IPS-20b (cell line): ENCODE measurements around the gene KCNIP4.

Experiments
- H3K27ac ChIP-seq: one replicate; pipeline ENCODE4 v1.5.1; 2013; ENCODE audit warnings: low read length
- H3K27me3 ChIP-seq: 2 replicates; pipeline ENCODE4 v1.6.1; 2013; ENCODE audit warnings: mild to moderate bottlenecking, low read length, inconsistent platforms; ENCODE audit not compliant: insufficient read depth
- H3K36me3 ChIP-seq: 2 replicates; pipeline ENCODE4 v1.6.1; 2013; ENCODE audit warnings: low read depth, mild to moderate bottlenecking, inconsistent platforms, low read length, moderate library complexity; ENCODE audit not compliant: insufficient read depth
- H3K4me1 ChIP-seq: 2 replicates; pipeline ENCODE4 v1.6.1; 2013; ENCODE audit warnings: mild to moderate bottlenecking, control low read depth, inconsistent platforms, low read length, moderate library complexity; ENCODE audit not compliant: insufficient read depth
- H3K4me3 ChIP-seq: 2 replicates; pipeline ENCODE4 v1.5.1; 2013; ENCODE audit warnings: mild to moderate bottlenecking, low read length, inconsistent platforms
- H3K9ac ChIP-seq: 2 replicates; pipeline ENCODE4 v1.6.1; 2013; ENCODE audit warnings: low read depth, mild to moderate bottlenecking, inconsistent platforms, low read length, moderate library complexity
- H3K9me3 ChIP-seq: 2 replicates; pipeline ENCODE4 v1.6.1; 2013; ENCODE audit warnings: mild to moderate bottlenecking, low read depth, low read length, inconsistent platforms; ENCODE audit not compliant: insufficient read depth

Gene KCNIP4

DNA sequence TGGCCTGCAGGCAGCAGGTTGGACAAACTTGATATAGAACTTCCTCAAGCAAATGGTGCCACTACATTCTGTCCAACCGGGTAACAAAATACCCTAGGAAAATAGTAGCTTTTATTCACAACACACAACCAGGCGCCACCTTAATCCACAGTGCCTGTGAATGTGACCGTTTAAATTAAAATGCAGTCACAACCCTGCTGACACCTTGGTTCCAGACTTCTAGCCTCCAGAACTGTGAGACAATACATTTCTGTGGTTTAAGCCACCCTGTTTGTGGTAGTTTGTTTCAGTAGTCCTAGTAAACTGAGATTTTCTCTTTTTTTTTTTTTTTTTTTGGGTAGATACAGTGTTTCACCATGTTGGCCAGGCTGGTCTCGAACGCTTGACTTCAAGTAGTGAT, 672.5 kb downstream of the KCNIP4 start:
- H3K4me1 ChIP-seq, result no peaks in the 10 kb centered on the region
- H3K27ac ChIP-seq, result no peak overlapping the region
- H3K27me3 ChIP-seq, result no peaks in the 10 kb centered on the region
- H3K9me3 ChIP-seq, result no peaks in the 10 kb centered on the region
- no peaks in the 10 kb centered on the region for H3K36me3 ChIP-seq
- no peak overlapping the region for H3K9ac ChIP-seq
- no peak overlapping the region for H3K4me3 ChIP-seq

DNA sequence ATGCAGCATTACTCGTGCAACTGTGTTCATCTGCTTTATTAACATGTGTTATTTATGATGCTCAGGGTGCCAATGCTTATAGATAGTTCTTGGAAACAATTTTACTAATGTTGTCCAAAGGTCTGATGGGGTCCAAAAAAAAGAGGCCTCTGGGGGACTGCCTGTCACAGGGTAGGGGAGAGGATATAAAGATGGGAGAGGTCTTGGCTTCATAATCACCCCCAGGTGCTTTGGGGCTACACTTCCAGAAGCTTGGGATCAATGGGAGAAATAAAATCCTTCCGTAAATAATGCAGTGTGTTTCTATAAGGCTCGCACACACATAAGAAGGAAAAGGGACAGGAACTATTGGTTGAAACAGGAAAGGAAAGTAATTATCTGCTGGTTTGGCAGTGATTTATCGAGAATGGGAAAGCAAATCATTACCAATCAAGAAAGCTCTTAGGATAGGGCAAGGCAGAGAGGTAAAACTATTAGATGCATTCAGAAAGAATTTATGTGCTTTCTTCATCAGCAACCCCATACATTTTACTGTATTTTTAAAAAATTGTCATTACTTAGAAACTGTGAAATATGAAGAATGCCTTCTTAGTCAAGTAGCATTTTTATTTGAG, 677.0 kb downstream of the KCNIP4 start:
- Histone ChIP-seq H3K36me3 (no peaks in the 10 kb centered on the region), H3K27me3 (no peaks in the 10 kb centered on the region), H3K4me3 (no peak overlapping the region), H3K27ac (no peak overlapping the region), H3K9ac (no peak overlapping the region), H3K4me1 (no peaks in the 10 kb centered on the region), H3K9me3 (no peaks in the 10 kb centered on the region)

DNA sequence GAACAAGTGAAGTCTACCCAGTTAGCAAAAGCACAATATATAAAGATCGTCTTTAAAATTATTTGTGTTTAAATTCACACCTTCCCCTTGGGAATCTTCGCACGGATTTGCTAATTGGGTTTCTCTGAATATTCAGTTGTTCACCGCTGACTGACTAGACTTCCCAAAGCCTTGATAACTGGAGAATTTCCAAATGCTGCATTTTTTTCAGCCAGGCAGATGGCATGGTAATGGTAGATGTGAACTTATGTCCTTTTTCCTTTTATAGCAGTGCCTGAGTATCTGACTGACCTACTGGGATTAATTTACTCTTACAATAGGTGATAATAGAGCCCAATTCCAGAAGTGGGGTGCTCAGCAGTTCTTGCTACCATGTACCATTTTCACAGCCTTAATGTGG, 700.2 kb downstream of the KCNIP4 start:
- H3K9me3 ChIP-seq, result no peaks in the 10 kb centered on the region
- H3K27me3 ChIP-seq, result no peaks in the 10 kb centered on the region
- H3K36me3 ChIP-seq, result no peaks in the 10 kb centered on the region
- no peaks in the 10 kb centered on the region for H3K4me1 ChIP-seq
- no peak overlapping the region for H3K4me3 ChIP-seq
- no peak overlapping the region for H3K9ac ChIP-seq
- H3K27ac ChIP-seq, result no peak overlapping the region

DNA sequence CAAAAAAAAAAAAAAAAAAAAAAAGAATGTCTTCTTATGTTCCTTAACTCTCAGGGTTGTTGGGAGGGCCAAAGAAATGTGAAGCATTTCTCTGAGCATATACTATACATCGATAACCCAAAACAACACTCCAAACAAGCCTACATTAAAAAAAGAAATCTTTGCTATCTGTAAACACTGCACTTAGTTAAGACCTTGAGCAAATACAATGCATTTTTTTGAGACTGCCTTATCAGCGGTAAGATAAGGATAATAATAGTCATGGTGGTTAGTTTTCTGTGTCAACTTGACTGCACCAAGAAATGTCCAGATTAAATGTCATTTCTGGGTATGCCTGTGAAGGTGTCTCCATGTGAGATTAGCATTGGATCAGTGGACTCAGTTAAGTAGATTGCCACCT, 706.4 kb downstream of the KCNIP4 start:
- no peaks in the 10 kb centered on the region for H3K36me3 ChIP-seq
- H3K27me3 ChIP-seq, result no peaks in the 10 kb centered on the region
- H3K27ac ChIP-seq, result no peak overlapping the region
- no peaks in the 10 kb centered on the region for H3K4me1 ChIP-seq
- no peak overlapping the region for H3K4me3 ChIP-seq
- H3K9ac ChIP-seq, result no peak overlapping the region
- no peaks in the 10 kb centered on the region for H3K9me3 ChIP-seq

DNA sequence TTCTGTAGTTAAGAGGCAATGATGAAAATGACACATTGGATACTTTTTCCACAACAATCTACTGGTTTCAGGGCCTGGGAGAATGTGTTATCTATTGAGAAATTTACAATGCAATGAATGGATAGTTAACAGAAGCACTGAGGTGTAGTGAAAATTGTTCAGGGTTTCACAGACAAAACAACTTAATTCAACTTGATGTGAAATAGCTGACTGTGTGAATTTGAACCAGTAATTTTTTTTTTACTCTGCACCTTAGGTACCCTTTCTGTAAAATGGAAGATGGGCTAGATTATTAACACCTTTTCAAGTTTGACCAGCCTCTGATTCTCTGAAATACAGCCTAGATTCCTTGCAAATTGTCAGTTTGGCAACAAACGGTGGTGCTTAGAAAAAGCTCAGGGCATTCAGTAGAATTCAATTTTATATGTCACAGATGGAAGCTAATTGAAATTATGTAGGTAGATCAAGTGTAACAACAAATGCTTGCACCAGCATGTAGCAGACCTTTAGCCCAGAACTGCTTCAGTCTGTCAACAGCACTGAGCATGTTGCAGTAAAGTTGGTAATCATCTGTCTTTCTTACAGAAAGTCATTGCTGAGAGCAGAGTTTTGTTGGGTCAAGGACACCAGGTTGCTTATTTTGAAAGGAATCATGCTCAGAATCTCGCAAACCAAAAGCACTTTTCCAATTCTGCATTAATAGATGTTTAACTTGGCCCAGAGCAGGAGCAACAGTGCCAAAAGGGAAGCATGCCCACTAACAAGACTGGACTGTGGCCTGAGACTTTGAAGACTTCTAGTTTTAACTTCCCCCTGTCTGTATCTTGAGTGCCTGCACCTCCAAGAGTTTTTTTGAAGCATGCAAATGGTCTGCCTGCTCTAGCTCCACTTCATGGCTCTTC, 721.7 kb downstream of the KCNIP4 start:
- no peaks in the 10 kb centered on the region for H3K27me3 ChIP-seq
- no peaks in the 10 kb centered on the region for H3K4me1 ChIP-seq
- no peaks in the 10 kb centered on the region for H3K36me3 ChIP-seq
- H3K9ac ChIP-seq, result no peak overlapping the region
- no peak overlapping the region for H3K27ac ChIP-seq
- no peaks in the 10 kb centered on the region for H3K9me3 ChIP-seq
- H3K4me3 ChIP-seq, result no peak overlapping the region

DNA sequence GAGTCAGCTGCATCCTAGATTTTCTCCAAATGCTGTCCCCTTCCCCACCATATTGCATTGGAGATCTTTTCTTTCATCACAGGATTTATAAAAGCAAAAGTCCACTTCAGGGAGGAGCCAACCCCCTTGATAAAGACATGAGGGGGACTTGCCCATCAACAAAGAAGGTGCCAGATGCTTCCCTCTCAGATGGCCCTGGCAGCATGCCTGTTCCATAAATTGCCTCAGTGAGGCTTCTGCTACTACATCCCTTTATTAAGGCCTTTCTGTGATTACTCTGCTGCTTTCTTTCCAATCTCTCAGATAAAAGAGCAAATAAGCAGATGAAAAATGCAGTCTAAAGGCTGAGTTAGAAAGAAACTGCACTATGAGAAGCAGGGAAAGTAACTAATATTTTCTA, 736.7 kb downstream of the KCNIP4 start:
- no peak overlapping the region for H3K4me3 ChIP-seq
- no peaks in the 10 kb centered on the region for H3K9me3 ChIP-seq
- no peaks in the 10 kb centered on the region for H3K27me3 ChIP-seq
- H3K4me1 ChIP-seq, result peaks cover 4% of the 10 kb centered on the region
- H3K27ac ChIP-seq, result no peak overlapping the region
- no peak overlapping the region for H3K9ac ChIP-seq
- no peaks in the 10 kb centered on the region for H3K36me3 ChIP-seq

DNA sequence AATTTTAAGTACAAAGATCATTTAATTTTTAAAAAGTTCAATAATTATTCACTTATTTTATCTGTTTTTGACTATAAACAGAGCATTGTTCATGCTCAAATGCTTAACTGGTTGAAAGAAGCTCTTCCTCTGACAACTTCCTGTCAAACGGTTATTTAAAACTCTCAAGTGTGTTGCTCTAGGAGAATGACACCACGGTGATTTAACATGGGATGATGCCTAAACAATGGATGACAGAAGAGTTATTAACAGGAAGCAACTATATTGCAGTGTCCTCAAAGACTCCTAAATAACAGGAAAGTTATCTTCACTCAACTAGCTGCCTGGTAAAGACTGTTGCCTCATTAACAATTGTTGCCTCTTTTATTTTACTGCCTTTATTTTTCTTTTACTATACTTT, 738.7 kb downstream of the KCNIP4 start:
- no peak overlapping the region for H3K4me3 ChIP-seq
- H3K4me1 ChIP-seq, result no peaks in the 10 kb centered on the region; the same call in 1 of the 2 replicates
- no peaks in the 10 kb centered on the region for H3K36me3 ChIP-seq
- no peaks in the 10 kb centered on the region for H3K9me3 ChIP-seq
- no peaks in the 10 kb centered on the region for H3K27me3 ChIP-seq
- no peak overlapping the region for H3K9ac ChIP-seq
- H3K27ac ChIP-seq, result no peak overlapping the region

DNA sequence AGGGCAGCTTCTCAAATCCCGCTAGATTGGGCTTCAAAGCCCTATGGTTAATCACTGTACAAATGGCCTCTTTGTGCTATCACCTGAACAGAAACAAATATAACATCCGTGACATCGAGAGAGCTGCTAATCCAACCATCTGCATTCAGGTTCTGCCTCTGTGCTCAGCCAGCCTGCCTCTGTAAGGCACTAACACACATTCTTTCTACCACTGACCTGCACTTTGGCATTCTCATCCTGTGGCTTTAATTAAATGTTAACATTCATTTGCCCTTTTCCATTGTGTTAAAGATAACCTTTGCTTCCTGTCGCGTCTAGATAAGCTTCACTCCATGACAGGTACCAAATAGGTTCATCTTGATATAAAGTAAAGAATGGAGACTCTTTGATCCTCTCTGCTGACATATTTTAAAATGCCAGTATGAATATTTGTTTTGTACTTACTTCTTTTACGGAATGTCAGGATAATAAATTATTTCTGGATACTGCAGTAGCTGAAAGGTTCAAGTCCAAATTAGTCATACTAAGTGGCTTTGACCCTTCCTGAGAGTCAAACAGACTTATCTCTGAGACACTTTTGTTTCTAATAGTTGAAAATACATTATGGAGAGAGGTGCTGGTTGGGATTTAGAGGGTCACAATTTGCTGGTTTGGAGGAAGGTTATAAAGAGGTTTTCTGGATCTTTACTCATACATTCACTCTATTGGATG, 742.6 kb downstream of the KCNIP4 start:
- H3K36me3 ChIP-seq, result no peaks in the 10 kb centered on the region

DNA sequence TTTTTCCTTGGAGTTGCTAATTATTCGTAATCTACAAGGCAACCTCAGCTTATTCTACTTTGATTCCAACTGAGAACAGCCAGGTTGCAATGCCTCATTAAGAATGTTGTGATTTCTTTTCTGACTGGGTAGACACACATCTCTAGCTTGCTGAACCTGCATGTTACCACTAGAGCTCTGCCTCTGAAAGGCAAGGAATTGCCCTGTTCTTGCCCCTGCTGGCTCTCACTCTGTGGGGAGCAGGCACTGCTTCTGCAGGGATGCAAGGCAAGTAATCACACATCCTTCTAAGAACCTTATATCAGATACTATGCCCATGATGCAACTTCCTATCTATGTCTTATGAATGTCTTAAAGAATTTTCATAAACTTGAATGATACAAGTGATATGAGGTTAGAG, 745.2 kb downstream of the KCNIP4 start:
- no peaks in the 10 kb centered on the region; the same call in 1 of the 2 replicates for H3K4me1 ChIP-seq
- no peak overlapping the region for H3K27ac ChIP-seq
- no peak overlapping the region for H3K4me3 ChIP-seq
- no peaks in the 10 kb centered on the region for H3K36me3 ChIP-seq
- H3K9me3 ChIP-seq, result no peaks in the 10 kb centered on the region
- H3K9ac ChIP-seq, result no peak overlapping the region
- H3K27me3 ChIP-seq, result no peaks in the 10 kb centered on the region

More for the DNA sequence above, 742.6 kb downstream of the KCNIP4 start:
- Histone ChIP-seq H3K9me3 (no peaks in the 10 kb centered on the region), H3K4me1 (no peaks in the 10 kb centered on the region; the same call in 1 of the 2 replicates), H3K27ac (no peak overlapping the region), H3K4me3 (no peak overlapping the region), H3K27me3 (no peaks in the 10 kb centered on the region), H3K9ac (no peak overlapping the region)

DNA sequence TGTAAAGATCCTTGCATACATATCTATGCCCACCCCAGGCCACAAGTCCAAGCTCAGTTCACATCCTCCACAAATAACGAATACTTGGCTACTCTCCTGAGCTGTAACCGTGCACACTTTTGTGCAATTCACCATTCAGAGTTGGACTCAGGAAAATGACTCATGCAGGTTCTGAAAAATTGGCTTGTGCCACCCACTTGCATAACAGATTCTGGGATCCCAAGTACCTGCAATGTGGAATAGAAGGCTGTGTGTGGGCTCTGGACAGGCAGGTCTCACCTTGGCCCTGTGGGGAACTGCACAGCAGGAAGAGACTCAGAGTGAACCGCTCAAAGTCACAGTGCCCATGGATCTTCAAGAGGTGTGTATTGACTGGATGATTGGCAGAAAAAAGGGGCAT, 745.6 kb downstream of the KCNIP4 start:
- no peak overlapping the region for H3K9ac ChIP-seq
- no peak overlapping the region for H3K27ac ChIP-seq
- no peaks in the 10 kb centered on the region for H3K36me3 ChIP-seq
- H3K4me1 ChIP-seq, result no peaks in the 10 kb centered on the region; the same call in 1 of the 2 replicates
- no peaks in the 10 kb centered on the region for H3K9me3 ChIP-seq
- no peak overlapping the region for H3K4me3 ChIP-seq
- H3K27me3 ChIP-seq, result no peaks in the 10 kb centered on the region

DNA sequence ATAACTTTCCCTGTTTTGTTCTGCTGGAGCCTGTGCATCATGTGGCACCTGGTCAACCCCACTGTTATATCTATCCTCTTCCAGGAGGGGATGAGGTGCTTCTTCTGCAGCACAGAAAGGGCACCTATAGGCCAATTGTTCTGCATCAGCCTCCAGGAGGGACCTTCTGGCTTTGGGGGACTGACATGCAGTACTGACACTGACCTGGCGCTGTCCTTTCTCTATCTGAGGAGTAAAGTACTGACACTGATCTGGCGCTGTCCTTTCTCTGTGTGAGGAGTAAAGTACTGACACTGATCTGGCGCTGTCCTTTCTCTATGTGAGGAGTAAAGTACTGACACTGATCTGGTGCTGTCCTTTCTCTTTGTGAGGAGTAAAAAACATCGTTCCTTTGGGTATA, 749.9 kb downstream of the KCNIP4 start:
- Histone ChIP-seq H3K4me1 (no peaks in the 10 kb centered on the region; the same call in 1 of the 2 replicates), H3K27me3 (no peaks in the 10 kb centered on the region), H3K36me3 (no peaks in the 10 kb centered on the region), H3K4me3 (no peak overlapping the region), H3K9ac (no peak overlapping the region), H3K27ac (no peak overlapping the region), H3K9me3 (no peaks in the 10 kb centered on the region)
